ENCODE results near the gene RAB20.
"Not testable (repeated sequence)": the region's sequence is repeated elsewhere in the genome, so short reads cannot be mapped to it uniquely, and the experiment has no call there.

Gene RAB20

GRCh38 chr13:110561344-110562035 lies at the start of gene RAB20:
TSS of gene RAB20 (minus strand) at chr13:110561722. CDS start at chr13:110561519, 203 bp downstream.
- peak; percentile 72 for DNase-seq

- DNase-seq: no peak
These were observed 49.6 kb upstream of the RAB20 start for GRCh38 chr13:110610955-110611595.

GRCh38 chr13:110607675-110608224 lies 46.2 kb upstream of the RAB20 start:
- no peak for DNase-seq

GRCh38 chr13:110606281-110606680 lies 44.8 kb upstream of the RAB20 start:
- not testable (repeated sequence) for DNase-seq

GRCh38 chr13:110605132-110605531 lies 43.6 kb upstream of the RAB20 start:
- DNase-seq: no peak

- DNase-seq: no peak
These were observed 39.5 kb upstream of the RAB20 start for GRCh38 chr13:110600980-110601379.

GRCh38 chr13:110600261-110600819 lies 38.8 kb upstream of the RAB20 start:
- peak; percentile 84 for DNase-seq

GRCh38 chr13:110597041-110597689 lies 35.6 kb upstream of the RAB20 start:
- DNase-seq: no peak

- DNase-seq: peak; percentile 81
These were observed 32.1 kb upstream of the RAB20 start for GRCh38 chr13:110593430-110594130.

- DNase-seq: no peak
These were observed 31.1 kb upstream of the RAB20 start for GRCh38 chr13:110592665-110593064.

GRCh38 chr13:110590577-110590976 lies 29.1 kb upstream of the RAB20 start:
- DNase-seq: no peak

- no peak for DNase-seq
These were observed 28.4 kb upstream of the RAB20 start for GRCh38 chr13:110589793-110590390.

- no peak for DNase-seq
These were observed 21.8 kb upstream of the RAB20 start for GRCh38 chr13:110583178-110583865.

GRCh38 chr13:110582421-110582954 lies 21.0 kb upstream of the RAB20 start:
- no peak for DNase-seq

- no peak for DNase-seq
These were observed 20.1 kb upstream of the RAB20 start for GRCh38 chr13:110581506-110582185.

- no peak for DNase-seq
These were observed 19.3 kb upstream of the RAB20 start for GRCh38 chr13:110580800-110581199.

- DNase-seq: no peak
These were observed 16.8 kb upstream of the RAB20 start for GRCh38 chr13:110578363-110578762.

GRCh38 chr13:110576736-110577476 lies 15.4 kb upstream of the RAB20 start:
- DNase-seq: no peak

- no peak for DNase-seq
These were observed 14.5 kb upstream of the RAB20 start for GRCh38 chr13:110576070-110576394.
